ENCODE data around the gene PAM.

DNA sequence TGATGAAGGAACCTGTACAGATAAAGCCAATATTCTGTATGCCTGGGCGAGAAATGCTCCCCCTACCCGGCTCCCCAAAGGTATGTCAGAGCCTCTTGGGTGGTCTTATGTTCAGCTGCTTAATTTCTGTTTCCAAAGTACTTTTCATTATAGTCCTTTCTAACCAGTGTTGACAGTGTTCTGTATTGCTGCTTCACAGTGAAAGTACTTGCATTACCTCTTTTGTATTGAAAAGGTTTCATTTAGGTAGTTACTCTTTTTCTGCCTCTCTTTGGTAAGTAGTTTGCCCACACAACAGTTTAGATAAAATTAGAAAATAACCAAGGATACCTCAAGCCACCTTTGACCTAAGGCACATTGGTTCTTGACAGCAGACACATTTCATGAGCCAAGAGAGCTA, 169.9 kb downstream of the PAM start:
- TF ChIP-seq, protein P1, sequence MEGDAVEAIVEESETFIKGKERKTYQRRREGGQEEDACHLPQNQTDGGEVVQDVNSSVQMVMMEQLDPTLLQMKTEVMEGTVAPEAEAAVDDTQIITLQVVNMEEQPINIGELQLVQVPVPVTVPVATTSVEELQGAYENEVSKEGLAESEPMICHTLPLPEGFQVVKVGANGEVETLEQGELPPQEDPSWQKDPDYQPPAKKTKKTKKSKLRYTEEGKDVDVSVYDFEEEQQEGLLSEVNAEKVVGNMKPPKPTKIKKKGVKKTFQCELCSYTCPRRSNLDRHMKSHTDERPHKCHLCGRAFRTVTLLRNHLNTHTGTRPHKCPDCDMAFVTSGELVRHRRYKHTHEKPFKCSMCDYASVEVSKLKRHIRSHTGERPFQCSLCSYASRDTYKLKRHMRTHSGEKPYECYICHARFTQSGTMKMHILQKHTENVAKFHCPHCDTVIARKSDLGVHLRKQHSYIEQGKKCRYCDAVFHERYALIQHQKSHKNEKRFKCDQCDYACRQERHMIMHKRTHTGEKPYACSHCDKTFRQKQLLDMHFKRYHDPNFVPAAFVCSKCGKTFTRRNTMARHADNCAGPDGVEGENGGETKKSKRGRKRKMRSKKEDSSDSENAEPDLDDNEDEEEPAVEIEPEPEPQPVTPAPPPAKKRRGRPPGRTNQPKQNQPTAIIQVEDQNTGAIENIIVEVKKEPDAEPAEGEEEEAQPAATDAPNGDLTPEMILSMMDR (IDR thresholded peaks at IDR 0.05; ENCODE audit: poor library complexity, severe bottlenecking): no peak
- TF ChIP-seq EZH2 (IDR thresholded peaks at IDR 0.05; ENCODE audit: borderline replicate concordance, insufficient read depth, low read length, poor library complexity, severe bottlenecking) (no peak), RAD21 (conservative IDR thresholded peaks at IDR 0.05) (no peak), REST (IDR thresholded peaks at IDR 0.05; ENCODE audit: borderline replicate concordance) (no peak), POLR2AphosphoS5 (IDR thresholded peaks at IDR 0.05) (no peak), TAF1 (IDR thresholded peaks at IDR 0.05; ENCODE audit: low read depth) (no peak), EP300 (conservative IDR thresholded peaks at IDR 0.05; ENCODE audit: poor library complexity, severe bottlenecking) (no peak), MXI1 (conservative IDR thresholded peaks at IDR 0.05; ENCODE audit: poor library complexity, severe bottlenecking) (no peak), SMC3 (conservative IDR thresholded peaks at IDR 0.05; ENCODE audit: poor library complexity) (no peak)

Measured in neural cell (in vitro differentiated cells).